WERI-Rb-1 (cell line): ENCODE measurements around the gene SFI1.

Experiments
- DNase-seq: peaks from one replicate; pipeline ENCODE4 v3.0.0-alpha.2; 2020
- H3K27ac ChIP-seq: fragments of 250-450 bp; sonication (Bioruptor Pico); 2 replicates; pipeline ENCODE4 v1.5.1; 2020; ENCODE audit warnings: mild to moderate bottlenecking, moderate library complexity
- H3K27me3 ChIP-seq: fragments of 250-450 bp; sonication (Bioruptor Pico); 2 replicates; pipeline ENCODE4 v1.5.1; 2021; ENCODE audit warnings: mild to moderate bottlenecking, low read depth, moderate library complexity; ENCODE audit not compliant: insufficient read depth, severe bottlenecking
- H3K36me3 ChIP-seq: fragments of 250-450 bp; sonication (Bioruptor Pico); 2 replicates; pipeline ENCODE4 v1.5.1; 2020; ENCODE audit warnings: mild to moderate bottlenecking, moderate library complexity
- H3K4me3 ChIP-seq: 2 replicates; pipeline ENCODE4 v1.5.1; 2011; ENCODE audit warnings: low read depth, mild to moderate bottlenecking, control low read depth, low read length
- H3K9me3 ChIP-seq: fragments of 250-450 bp; sonication (Bioruptor Pico); 2 replicates; pipeline ENCODE4 v1.5.1; 2021; ENCODE audit warnings: mild to moderate bottlenecking, moderate library complexity; ENCODE audit not compliant: severe bottlenecking
- CTCF ChIP-seq: IDR thresholded peaks from 2 replicates; pipeline ENCODE4 v1.5.1; 2011; ENCODE audit warnings: low read depth, mild to moderate bottlenecking, control low read depth, inconsistent platforms, low read length

The SFI1 gene

GRCh38 chr22:31605851-31606585 lies 109.7 kb downstream of the SFI1 start:
- H3K4me3 ChIP-seq, result no peak overlapping the region
- no peaks in the 10 kb centered on the region for H3K9me3 ChIP-seq
- no peak for DNase-seq
- no peaks in the 10 kb centered on the region for H3K27me3 ChIP-seq
- peaks cover 14% of the 10 kb centered on the region for H3K36me3 ChIP-seq
- no peak overlapping the region for H3K27ac ChIP-seq
- no peak for TF ChIP-seq CTCF

DNA sequence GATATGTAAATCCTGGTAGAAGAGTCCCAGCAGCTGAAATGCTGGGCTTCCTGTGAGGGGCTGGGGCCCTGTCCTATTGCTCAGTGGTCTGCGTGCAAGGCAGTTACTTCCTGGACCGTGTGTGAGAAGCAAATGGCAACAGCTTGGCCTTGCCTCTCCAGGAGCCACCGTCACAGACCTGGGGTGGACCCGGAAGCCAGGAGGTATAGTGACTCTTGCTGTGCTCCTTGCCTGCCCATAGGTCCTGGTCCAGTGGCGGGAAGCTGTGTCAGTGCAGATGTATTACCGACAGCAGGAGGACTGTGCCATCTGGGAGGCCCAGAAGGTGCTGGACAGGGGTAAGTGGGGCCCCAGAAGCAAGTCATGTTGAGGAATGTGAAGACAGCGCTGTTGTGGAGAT lies 111.4 kb downstream of the SFI1 start:
- no peak for DNase-seq
- Histone ChIP-seq H3K27me3 (no peaks in the 10 kb centered on the region), H3K27ac (no peak overlapping the region), H3K9me3 (no peaks in the 10 kb centered on the region), H3K4me3 (no peak overlapping the region), H3K36me3 (peaks cover 1% of the 10 kb centered on the region)
- TF ChIP-seq CTCF, result no peak

DNA sequence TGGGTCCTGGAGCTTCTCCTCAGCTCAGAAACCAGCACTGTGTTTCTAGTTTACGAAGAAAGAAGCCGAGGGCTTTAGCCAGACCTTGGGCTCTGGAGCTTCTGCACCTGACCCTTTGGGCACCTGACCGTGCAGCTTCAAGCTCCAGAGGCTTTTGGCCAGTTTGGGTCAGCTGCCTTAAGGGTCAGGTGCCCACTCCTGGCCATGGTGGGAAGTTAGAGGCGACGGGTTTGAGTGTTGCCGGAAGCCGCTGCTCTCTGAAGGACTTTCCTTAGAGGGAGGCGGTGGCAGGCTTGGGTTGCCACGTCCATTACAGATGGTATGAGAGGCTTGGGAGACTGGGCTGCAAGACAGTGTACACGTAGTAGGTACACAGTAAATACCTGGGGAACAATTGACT lies 113.4 kb downstream of the SFI1 start:
- no peak overlapping the region for H3K27ac ChIP-seq
- H3K9me3 ChIP-seq, result no peaks in the 10 kb centered on the region
- no peak for TF ChIP-seq CTCF
- no peaks in the 10 kb centered on the region for H3K27me3 ChIP-seq
- no peaks in the 10 kb centered on the region; the same call in 1 of the 2 replicates for H3K36me3 ChIP-seq
- DNase-seq, result no peak
- no peak overlapping the region for H3K4me3 ChIP-seq

DNA sequence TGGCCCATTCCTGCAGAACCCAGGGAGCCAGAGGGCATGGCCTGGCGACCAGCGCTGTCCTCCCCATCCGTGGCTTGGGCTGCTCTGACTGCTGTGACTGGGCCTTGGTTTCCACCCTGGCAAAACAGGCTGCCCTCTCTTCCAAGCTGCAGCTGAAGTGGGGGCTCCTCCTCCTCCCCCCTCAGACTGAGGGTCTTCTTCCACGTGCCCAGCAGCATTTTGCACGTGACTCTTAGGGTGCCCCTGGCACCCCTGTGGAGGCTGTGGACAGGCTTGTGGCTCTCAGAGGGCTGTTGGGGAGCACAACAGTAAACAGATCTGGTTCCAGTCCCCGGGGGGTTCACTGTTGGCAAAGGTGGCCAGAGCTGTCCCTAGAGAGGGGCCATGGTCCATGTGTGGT lies 114.3 kb downstream of the SFI1 start:
- Histone ChIP-seq H3K27ac (no peak overlapping the region), H3K27me3 (no peaks in the 10 kb centered on the region), H3K4me3 (no peak overlapping the region), H3K36me3 (no peaks in the 10 kb centered on the region; the same call in 1 of the 2 replicates), H3K9me3 (no peaks in the 10 kb centered on the region)
- TF ChIP-seq CTCF, result no peak
- no peak for DNase-seq

DNA sequence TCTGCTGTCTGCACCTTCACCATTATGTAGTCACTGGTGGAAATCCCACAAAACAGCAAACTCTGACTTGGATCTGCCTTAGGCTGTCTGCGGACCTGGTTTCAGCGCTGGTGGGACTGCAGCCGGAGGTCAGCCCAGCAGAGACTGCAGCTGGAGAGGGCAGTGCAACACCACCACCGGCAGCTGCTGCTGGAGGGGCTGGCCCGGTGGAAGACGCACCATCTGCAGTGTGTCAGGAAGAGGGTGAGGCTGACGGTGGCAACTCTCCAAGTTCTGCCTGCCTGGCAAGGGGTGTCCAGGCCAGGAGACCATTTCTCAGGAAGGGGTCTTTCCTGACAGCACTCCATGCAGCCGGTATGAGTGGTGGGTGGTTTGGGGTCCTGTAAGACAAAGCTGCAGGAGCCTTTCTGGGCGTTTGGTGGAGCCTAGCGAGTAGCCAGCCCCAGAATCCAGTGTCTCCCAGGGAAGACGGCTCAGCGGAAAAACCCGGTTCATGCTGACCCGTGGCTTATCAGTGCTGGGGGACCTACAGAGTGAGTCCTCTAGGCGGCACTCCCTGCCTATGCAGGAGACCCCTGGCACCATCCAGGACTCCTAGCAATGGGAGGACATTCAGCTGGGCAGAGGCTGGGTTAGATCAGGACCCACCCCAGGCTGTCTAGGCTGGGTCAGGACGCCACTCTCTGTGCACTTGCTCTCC lies 114.9 kb downstream of the SFI1 start:
- H3K27ac ChIP-seq, result no peak overlapping the region
- peaks cover under 1% of the 10 kb centered on the region; the same call in 1 of the 2 replicates for H3K36me3 ChIP-seq
- no peaks in the 10 kb centered on the region for H3K9me3 ChIP-seq
- no peak for DNase-seq
- TF ChIP-seq CTCF, result no peak
- no peak overlapping the region for H3K4me3 ChIP-seq
- no peaks in the 10 kb centered on the region for H3K27me3 ChIP-seq
